C4-2B (cell line): ENCODE data around the gene KCNK5.

Source experiments
- ZFX ChIP-seq: fragments of 450-650 bp; IDR thresholded peaks from 2 replicates; pipeline ENCODE4 v1.6.1; 2017
- TF ChIP-seq, protein P1 (sequence below): fragments of 450-650 bp; conservative IDR thresholded peaks from 2 replicates; pipeline ENCODE4 v1.5.1; 2017; ENCODE audit warnings: mild to moderate bottlenecking

GRCh38 chr6:39261751-39262150 lies 32.5 kb upstream of the KCNK5 start:
- TF ChIP-seq, protein P1, sequence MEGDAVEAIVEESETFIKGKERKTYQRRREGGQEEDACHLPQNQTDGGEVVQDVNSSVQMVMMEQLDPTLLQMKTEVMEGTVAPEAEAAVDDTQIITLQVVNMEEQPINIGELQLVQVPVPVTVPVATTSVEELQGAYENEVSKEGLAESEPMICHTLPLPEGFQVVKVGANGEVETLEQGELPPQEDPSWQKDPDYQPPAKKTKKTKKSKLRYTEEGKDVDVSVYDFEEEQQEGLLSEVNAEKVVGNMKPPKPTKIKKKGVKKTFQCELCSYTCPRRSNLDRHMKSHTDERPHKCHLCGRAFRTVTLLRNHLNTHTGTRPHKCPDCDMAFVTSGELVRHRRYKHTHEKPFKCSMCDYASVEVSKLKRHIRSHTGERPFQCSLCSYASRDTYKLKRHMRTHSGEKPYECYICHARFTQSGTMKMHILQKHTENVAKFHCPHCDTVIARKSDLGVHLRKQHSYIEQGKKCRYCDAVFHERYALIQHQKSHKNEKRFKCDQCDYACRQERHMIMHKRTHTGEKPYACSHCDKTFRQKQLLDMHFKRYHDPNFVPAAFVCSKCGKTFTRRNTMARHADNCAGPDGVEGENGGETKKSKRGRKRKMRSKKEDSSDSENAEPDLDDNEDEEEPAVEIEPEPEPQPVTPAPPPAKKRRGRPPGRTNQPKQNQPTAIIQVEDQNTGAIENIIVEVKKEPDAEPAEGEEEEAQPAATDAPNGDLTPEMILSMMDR, result no peak
- TF ChIP-seq ZFX, result no peak
